ENCODE results near the gene ZNF655.
"Not testable (repeated sequence)": the region's sequence is repeated elsewhere in the genome, so short reads cannot be mapped to it uniquely, and the experiment has no call there.

ZNF655 gene

DNA sequence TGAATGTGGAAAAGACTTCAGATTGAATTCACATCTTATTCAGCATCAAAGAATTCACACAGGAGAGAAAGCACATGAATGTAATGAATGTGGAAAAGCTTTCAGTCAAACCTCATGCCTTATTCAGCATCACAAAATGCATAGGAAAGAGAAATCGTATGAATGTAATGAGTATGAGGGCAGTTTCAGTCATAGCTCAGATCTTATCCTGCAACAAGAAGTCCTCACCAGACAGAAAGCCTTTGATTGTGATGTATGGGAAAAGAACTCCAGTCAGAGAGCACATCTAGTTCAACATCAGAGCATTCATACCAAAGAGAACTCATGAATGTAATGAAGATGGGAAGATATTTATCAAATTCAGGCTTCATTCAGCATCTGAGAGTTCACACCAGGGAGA lies 14.8 kb downstream of the ZNF655 start:
- CTCF ChIA-PET: interaction anchor here (1.0 kb wide), 1 partner anchor 35 kb away, joined by 3 read pairs; no protein-coding TSS in a partner anchor
- Mint-ChIP-seq H3K4me3 (no peak overlapping the region), H3K9me3 (no peaks in the 10 kb centered on the region), H3K27ac (no peak overlapping the region), H3K36me3 (peaks cover 44% of the 10 kb centered on the region), H3K27me3 (no peaks in the 10 kb centered on the region), H3K4me1 (no peaks in the 10 kb centered on the region)
- DNase-seq: no peak

DNA sequence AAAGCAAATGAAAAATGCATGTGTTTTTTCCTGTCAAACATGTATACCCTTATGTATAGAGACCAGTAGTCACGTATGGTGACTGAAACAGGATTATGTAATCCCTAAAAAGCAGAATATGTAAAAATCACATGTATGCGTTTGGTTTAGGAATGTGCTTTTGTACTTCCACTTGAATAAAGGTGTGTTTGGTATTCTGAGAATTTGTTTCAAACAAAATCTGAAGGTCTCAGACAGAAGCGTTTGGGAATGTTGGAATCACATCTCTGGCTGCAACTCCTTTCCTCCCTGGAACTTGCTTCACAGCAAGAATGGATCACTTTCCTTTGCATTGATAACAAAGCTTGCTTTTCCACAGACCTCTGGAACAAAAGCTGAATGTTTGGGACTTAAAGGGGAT lies 17.8 kb downstream of the ZNF655 start:
- no peak for DNase-seq
- H3K36me3 Mint-ChIP-seq: peaks cover 26% of the 10 kb centered on the region

GRCh38 chr7:99579281-99579955 lies 21.0 kb downstream of the ZNF655 start:
- Mint-ChIP-seq H3K4me3 (peak overlapping the region; percentile 67), H3K9me3 (no peaks in the 10 kb centered on the region), H3K4me1 (peaks cover 17% of the 10 kb centered on the region), H3K27ac (no peak overlapping the region), H3K36me3 (no peaks in the 10 kb centered on the region), H3K27me3 (peaks cover 13% of the 10 kb centered on the region)
- DNase-seq: no peak
- CTCF ChIA-PET: no interaction called here

More for the DNA sequence above, 17.8 kb downstream of the ZNF655 start:
- CTCF ChIA-PET: no interaction called here
- H3K9me3 Mint-ChIP-seq: no peaks in the 10 kb centered on the region
- H3K27me3 Mint-ChIP-seq: peaks cover 9% of the 10 kb centered on the region
- no peak overlapping the region for H3K27ac Mint-ChIP-seq
- H3K4me3 Mint-ChIP-seq: no peak overlapping the region
- H3K4me1 Mint-ChIP-seq: peaks cover 17% of the 10 kb centered on the region

- Mint-ChIP-seq H3K4me3 (peak overlapping the region; percentile 67), H3K27me3 (peaks cover 17% of the 10 kb centered on the region), H3K9me3 (no peaks in the 10 kb centered on the region), H3K36me3 (no peaks in the 10 kb centered on the region), H3K4me1 (peaks cover 17% of the 10 kb centered on the region), H3K27ac (no peak overlapping the region)
- CTCF ChIA-PET: interaction anchor here (0.7 to 0.8 kb wide), 2 partner anchors 23 to 120 kb away, joined by 3 read pairs; no protein-coding TSS in a partner anchor
- peak; percentile 57 for DNase-seq
Measured at GRCh38 chr7:99579956-99580777, 21.7 kb downstream of the ZNF655 start.

GRCh38 chr7:99580778-99581332 lies 22.4 kb downstream of the ZNF655 start:
- not testable (repeated sequence) for DNase-seq, H3K9me3 Mint-ChIP-seq, H3K36me3 Mint-ChIP-seq, H3K27ac Mint-ChIP-seq
- peaks cover 17% of the 10 kb centered on the region for H3K27me3 Mint-ChIP-seq
- H3K4me1 Mint-ChIP-seq: peaks cover 17% of the 10 kb centered on the region
- H3K4me3 Mint-ChIP-seq: peak overlapping the region; percentile 67
- CTCF ChIA-PET: interaction anchor here (0.7 to 0.8 kb wide), 2 partner anchors 23 to 121 kb away, joined by 3 read pairs; no protein-coding TSS in a partner anchor

DNA sequence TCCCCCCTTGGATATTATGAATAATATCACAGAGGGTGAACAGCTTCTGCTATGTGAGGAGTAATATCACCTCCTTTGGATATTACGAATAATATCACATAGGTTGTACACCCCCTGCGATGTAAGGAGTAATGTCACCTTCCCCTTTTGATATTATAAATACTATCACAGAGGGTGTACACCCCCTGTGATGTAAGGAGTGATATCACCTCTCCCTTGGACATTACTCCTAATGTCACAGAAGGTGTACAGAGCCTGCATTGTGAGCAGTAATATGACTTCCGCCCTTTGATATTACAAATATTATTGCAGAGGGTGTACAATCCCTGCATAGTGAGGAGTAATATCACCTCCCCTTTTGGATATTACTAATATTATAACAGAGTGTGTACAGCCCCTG lies 30.4 kb downstream of the ZNF655 start:
- Mint-ChIP-seq H3K27ac (no peak overlapping the region), H3K36me3 (no peaks in the 10 kb centered on the region), H3K27me3 (peaks cover 4% of the 10 kb centered on the region), H3K4me1 (no peaks in the 10 kb centered on the region), H3K4me3 (no peak overlapping the region), H3K9me3 (no peaks in the 10 kb centered on the region)
- CTCF ChIA-PET: no interaction called here
- DNase-seq: no peak

- no peak overlapping the region for H3K4me3 Mint-ChIP-seq
- no peaks in the 10 kb centered on the region for H3K4me1 Mint-ChIP-seq
- H3K9me3 Mint-ChIP-seq: no peaks in the 10 kb centered on the region
- H3K27me3 Mint-ChIP-seq: no peaks in the 10 kb centered on the region
- H3K36me3 Mint-ChIP-seq: no peaks in the 10 kb centered on the region
- H3K27ac Mint-ChIP-seq: no peak overlapping the region
- CTCF ChIA-PET: no interaction called here
- DNase-seq: no peak
Measured at GRCh38 chr7:99594948-99595745, 36.7 kb downstream of the ZNF655 start.

- Mint-ChIP-seq H3K4me1 (no peaks in the 10 kb centered on the region), H3K9me3 (no peaks in the 10 kb centered on the region), H3K4me3 (no peak overlapping the region), H3K27me3 (no peaks in the 10 kb centered on the region), H3K36me3 (no peaks in the 10 kb centered on the region), H3K27ac (no peak overlapping the region)
- CTCF ChIA-PET: no interaction called here
- DNase-seq: no peak
Measured at GRCh38 chr7:99596408-99596955, 38.0 kb downstream of the ZNF655 start.

DNA sequence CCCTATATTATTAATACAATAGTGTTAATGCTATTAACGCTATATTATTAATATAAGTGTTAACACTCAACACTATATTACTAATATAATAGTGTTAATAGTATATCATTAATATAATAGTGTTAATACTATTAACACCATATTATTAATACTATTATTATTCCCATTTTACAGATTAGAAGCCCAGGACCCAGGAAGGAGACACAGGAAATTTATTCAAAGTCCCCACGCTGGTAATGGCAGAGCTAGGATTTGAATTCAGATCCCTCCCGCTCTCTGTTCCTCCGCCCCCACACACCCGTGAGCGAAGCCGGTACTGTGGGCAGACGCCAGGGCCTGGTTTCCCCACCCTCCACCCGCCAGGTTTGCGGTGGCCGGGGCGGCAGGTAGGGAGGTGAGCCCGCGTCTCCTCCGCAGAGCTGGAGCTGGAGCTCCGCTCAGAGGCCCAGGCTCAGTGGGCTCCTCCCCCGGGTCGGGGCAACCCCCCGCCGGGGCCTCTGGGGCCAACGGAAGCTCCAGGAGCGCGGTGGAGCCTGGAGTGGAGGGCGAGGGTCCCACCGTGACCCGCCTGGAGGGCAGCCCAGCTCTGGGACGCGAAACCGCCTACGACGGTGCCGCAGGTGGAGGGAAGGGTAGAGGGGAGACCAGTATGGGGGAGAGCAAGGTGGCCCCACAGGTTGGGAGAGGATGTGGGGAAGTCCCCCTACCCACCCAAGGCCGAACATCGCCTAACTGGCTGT lies 39.5 kb downstream of the ZNF655 start, which contains the start of gene TMEM225B:
Gene TMEM225B (plus strand): TSS at position 506 of the 740 bp plus-strand sequence. CDS start 6,122 bp downstream, outside the sequence.
- Mint-ChIP-seq H3K4me3 (no peak within 1 kb of the TSS), H3K4me1 (peaks cover 5% of the 10 kb centered on the region), H3K9me3 (no peaks in the 10 kb centered on the region), H3K27me3 (no peaks in the 10 kb centered on the region), H3K27ac (no peak within 1 kb of the TSS), H3K36me3 (no peaks in the 10 kb centered on the region)
- CTCF ChIA-PET: no interaction called here
- DNase-seq: peak; percentile 77

- no peaks in the 10 kb centered on the region for H3K9me3 Mint-ChIP-seq
- H3K36me3 Mint-ChIP-seq: no peaks in the 10 kb centered on the region
- no peaks in the 10 kb centered on the region for H3K27me3 Mint-ChIP-seq
- H3K4me1 Mint-ChIP-seq: peaks cover 8% of the 10 kb centered on the region
- DNase-seq: no peak
- CTCF ChIA-PET: no interaction called here
- no peak overlapping the region for H3K4me3 Mint-ChIP-seq
- no peak overlapping the region for H3K27ac Mint-ChIP-seq
Measured at GRCh38 chr7:99599836-99600235, 41.4 kb downstream of the ZNF655 start.

DNA sequence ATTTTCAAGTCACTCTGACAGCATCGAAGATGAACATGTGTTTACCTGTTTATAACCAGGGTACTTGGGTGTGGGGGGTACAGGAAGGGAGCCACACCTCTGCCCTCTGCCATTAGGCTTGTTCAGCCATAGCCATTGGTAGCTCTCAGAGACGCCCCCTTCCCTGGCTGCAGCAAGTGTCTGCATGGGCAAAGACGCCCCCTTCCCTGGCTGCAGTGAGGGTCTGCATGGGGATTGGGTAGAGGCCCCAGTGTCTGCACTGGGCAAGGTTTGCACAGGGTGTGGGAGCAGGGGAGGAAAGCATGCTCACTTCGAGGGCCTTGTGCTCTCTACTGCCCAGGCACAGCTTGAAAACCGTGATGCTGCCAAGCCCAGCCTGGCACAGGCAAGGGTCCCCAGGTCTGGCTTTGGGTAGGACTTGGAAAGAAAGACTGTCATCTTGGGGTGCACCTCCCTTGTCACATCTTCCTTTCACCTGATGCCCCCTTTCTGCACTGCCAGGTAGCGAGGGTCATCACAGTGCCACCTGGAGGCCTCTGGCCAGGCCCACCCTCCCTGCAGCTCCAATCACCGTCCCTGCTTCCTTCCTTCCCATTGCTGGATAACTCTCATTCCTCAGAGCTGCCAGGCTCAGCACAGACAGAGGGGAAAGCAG lies 43.3 kb downstream of the ZNF655 start:
- H3K9me3 Mint-ChIP-seq: no peaks in the 10 kb centered on the region
- H3K27me3 Mint-ChIP-seq: peaks cover 3% of the 10 kb centered on the region
- H3K36me3 Mint-ChIP-seq: no peaks in the 10 kb centered on the region
- peaks cover 8% of the 10 kb centered on the region for H3K4me1 Mint-ChIP-seq
- CTCF ChIA-PET: no interaction called here
- DNase-seq: no peak
- H3K27ac Mint-ChIP-seq: no peak overlapping the region
- no peak overlapping the region for H3K4me3 Mint-ChIP-seq

GRCh38 chr7:99605527-99605926 lies 47.1 kb downstream of the ZNF655 start:
- no peak overlapping the region for H3K4me3 Mint-ChIP-seq
- DNase-seq: no peak
- H3K9me3 Mint-ChIP-seq: no peaks in the 10 kb centered on the region
- CTCF ChIA-PET: interaction anchor here (0.7 kb wide), 1 partner anchor 1792 kb away, joined by 3 read pairs; no protein-coding TSS in a partner anchor
- H3K27me3 Mint-ChIP-seq: peaks cover 16% of the 10 kb centered on the region
- H3K27ac Mint-ChIP-seq: no peak overlapping the region
- no peaks in the 10 kb centered on the region for H3K36me3 Mint-ChIP-seq
- H3K4me1 Mint-ChIP-seq: peaks cover 8% of the 10 kb centered on the region

DNA sequence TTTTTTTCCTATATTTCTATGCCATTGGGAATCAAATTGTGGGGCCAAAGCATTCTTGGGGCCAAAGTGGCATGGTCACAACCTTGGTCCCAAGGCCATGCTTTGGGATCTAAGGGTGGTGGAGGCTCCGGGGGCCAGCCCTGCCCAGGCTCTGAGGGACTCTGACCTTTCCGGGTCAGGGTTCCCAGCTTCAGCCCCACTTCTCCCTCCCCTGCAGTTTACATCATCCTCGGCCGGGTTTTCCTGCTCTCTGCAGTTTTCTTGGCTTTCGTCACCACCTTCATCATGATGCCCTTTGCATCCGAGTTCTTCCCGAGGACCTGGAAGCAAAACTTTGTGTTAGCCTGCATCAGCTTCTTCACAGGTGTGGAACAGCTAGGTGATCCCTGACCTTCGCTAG lies 48.1 kb downstream of the ZNF655 start:
- no peak overlapping the region for H3K4me3 Mint-ChIP-seq
- peaks cover 16% of the 10 kb centered on the region for H3K27me3 Mint-ChIP-seq
- H3K27ac Mint-ChIP-seq: no peak overlapping the region
- no peaks in the 10 kb centered on the region for H3K9me3 Mint-ChIP-seq
- no peaks in the 10 kb centered on the region for H3K36me3 Mint-ChIP-seq
- no peak for DNase-seq
- peaks cover 8% of the 10 kb centered on the region for H3K4me1 Mint-ChIP-seq
- CTCF ChIA-PET: no interaction called here

All from activated naive CD4-positive, alpha-beta T cell treated with anti-CD3 and anti-CD28 coated beads, Interleukin-2, amount 10 ng/mL, durations not matched to agents 7 days and 5 days (primary cell).